Iris pigment epithelial cell (primary cell): Measurements from ENCODE around the gene PADI2.
A peak's percentile ranks its signal among the peaks of the same experiment; 100 is the strongest.

Experiments used
- DNase-seq: peaks from one replicate; pipeline ENCODE4 v3.0.0-alpha.2; 2011; ENCODE audit warnings: low read depth

The PADI2 gene

GRCh38 chr1:17112496-17113236, 6.6 kb downstream of the PADI2 start:
- DNase-seq, result no peak

GRCh38 chr1:17112076-17112475, 7.2 kb downstream of the PADI2 start:
- DNase-seq, result no peak

- no peak for DNase-seq
Measured at GRCh38 chr1:17110555-17110926, 8.7 kb downstream of the PADI2 start.

- DNase-seq, result no peak
Measured at GRCh38 chr1:17109892-17110554, 9.2 kb downstream of the PADI2 start.

- no peak for DNase-seq
Measured at GRCh38 chr1:17108786-17109185, 10.5 kb downstream of the PADI2 start.

GRCh38 chr1:17108360-17108759, 10.9 kb downstream of the PADI2 start:
- DNase-seq, result no peak

GRCh38 chr1:17104782-17105181, 14.5 kb downstream of the PADI2 start:
- no peak for DNase-seq

- no peak for DNase-seq
Measured at GRCh38 chr1:17102232-17102631, 17.0 kb downstream of the PADI2 start.

GRCh38 chr1:17101261-17101660, 18.0 kb downstream of the PADI2 start:
- DNase-seq, result no peak

- no peak for DNase-seq
Measured at GRCh38 chr1:17099616-17100340, 19.5 kb downstream of the PADI2 start.

- DNase-seq, result no peak
Measured at GRCh38 chr1:17098446-17099317, 20.6 kb downstream of the PADI2 start.

- DNase-seq, result no peak
Measured at GRCh38 chr1:17097787-17098186, 21.5 kb downstream of the PADI2 start.

GRCh38 chr1:17097147-17097546, 22.1 kb downstream of the PADI2 start:
- DNase-seq, result no peak

- DNase-seq, result no peak
Measured at GRCh38 chr1:17096584-17096983, 22.7 kb downstream of the PADI2 start.

GRCh38 chr1:17095141-17095540, 24.1 kb downstream of the PADI2 start:
- no peak for DNase-seq

GRCh38 chr1:17094664-17095063, 24.6 kb downstream of the PADI2 start:
- peak; percentile 25 for DNase-seq

GRCh38 chr1:17093822-17094393, 25.3 kb downstream of the PADI2 start:
- no peak for DNase-seq

GRCh38 chr1:17091252-17091651, 28.0 kb downstream of the PADI2 start:
- no peak for DNase-seq

GRCh38 chr1:17089506-17089905, 29.7 kb downstream of the PADI2 start:
- no peak for DNase-seq

GRCh38 chr1:17086751-17087150, 32.5 kb downstream of the PADI2 start:
- no peak for DNase-seq

- DNase-seq, result no peak
Measured at GRCh38 chr1:17084787-17085186, 34.5 kb downstream of the PADI2 start.

- DNase-seq, result no peak
Measured at GRCh38 chr1:17082761-17083160, 36.5 kb downstream of the PADI2 start.
